22Rv1 (cell line): ENCODE results near the gene PDGFC.

Experiments used
- ZFX ChIP-seq: fragments of 450-650 bp; IDR thresholded peaks from 2 replicates; pipeline ENCODE4 v1.6.1; 2017; ENCODE audit warnings: antibody characterized with exemption, borderline replicate concordance
- TF ChIP-seq, protein P1 (sequence below): fragments of 450-650 bp; IDR thresholded peaks from 2 replicates; pipeline ENCODE4 v1.5.1; 2017; ENCODE audit warnings: mild to moderate bottlenecking

DNA sequence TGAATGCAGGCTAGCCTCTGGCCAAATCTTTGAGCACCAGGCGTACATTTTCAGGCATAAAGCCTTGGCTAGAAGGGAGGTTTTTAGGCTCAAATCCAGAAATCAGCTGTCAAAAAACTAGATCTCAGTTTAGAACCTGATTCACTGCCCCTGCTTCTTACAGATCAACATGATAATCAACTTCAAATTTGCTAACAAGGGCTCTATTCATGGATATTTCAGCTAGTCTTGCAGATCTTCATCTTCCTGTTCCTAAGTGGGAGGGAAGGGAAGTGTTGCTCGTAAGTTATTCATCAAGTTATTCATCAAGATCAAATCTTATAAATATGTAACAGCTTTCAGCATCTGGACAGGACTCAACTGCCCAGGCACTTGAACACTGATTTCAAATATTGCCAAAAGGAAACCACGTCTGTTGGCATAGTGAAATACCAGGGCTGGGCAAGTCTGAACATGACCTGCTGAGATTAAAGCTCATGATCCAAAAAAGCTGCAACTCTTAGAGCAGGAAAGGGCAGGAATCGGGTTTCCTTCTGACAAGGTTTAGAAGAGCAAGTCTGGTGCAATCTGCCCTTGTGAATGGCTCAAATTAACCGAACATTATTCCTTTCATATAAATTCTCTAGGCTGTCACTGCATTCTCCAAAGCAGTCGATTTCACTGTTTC, 200.3 kb downstream of the PDGFC start:
- TF ChIP-seq, protein P1, sequence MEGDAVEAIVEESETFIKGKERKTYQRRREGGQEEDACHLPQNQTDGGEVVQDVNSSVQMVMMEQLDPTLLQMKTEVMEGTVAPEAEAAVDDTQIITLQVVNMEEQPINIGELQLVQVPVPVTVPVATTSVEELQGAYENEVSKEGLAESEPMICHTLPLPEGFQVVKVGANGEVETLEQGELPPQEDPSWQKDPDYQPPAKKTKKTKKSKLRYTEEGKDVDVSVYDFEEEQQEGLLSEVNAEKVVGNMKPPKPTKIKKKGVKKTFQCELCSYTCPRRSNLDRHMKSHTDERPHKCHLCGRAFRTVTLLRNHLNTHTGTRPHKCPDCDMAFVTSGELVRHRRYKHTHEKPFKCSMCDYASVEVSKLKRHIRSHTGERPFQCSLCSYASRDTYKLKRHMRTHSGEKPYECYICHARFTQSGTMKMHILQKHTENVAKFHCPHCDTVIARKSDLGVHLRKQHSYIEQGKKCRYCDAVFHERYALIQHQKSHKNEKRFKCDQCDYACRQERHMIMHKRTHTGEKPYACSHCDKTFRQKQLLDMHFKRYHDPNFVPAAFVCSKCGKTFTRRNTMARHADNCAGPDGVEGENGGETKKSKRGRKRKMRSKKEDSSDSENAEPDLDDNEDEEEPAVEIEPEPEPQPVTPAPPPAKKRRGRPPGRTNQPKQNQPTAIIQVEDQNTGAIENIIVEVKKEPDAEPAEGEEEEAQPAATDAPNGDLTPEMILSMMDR = no peak
- TF ChIP-seq ZFX = no peak
